A673 (cell line): ENCODE data around the gene CYP4B1. TPM values are rescaled to one million over a fixed set of nuclear protein-coding genes. Genes with fewer than 3 reads are reported as not detected.

Experiments used
- BruUV-seq: library from RNA; stranded (reverse); fragments of 400-500 nt; replicated peaks from 2 replicates; lab custom pipeline; 2021; lab: Mats Ljungman, UMichigan
- CTCF ChIA-PET: fragments of 300-600 bp; sonication (Branson Sonifier 250); formaldehyde crosslinking; loops from one replicate; lab custom pipeline; 2022; ENCODE audit warnings: antibody characterized with exemption; lab: Charles Lee
- POLR2A ChIA-PET: fragments of 300-600 bp; sonication (Branson Sonifier 250); formaldehyde crosslinking; loops from one replicate; lab custom pipeline; 2022; ENCODE audit warnings: antibody characterized with exemption; ENCODE audit not compliant: low non-redundant PET; lab: Charles Lee
- DNase-seq: peaks from one replicate; pipeline ENCODE4 v3.0.0-alpha.2; 2015; ENCODE audit warnings: low spot score
- H3K27ac ChIP-seq: fragments of 200-600 bp; sonication (generic); 2 replicates; pipeline ENCODE4 v1.5.1; 2016; ENCODE audit warnings: mixed run types, low read depth, mild to moderate bottlenecking, mixed read lengths, antibody characterized with exemption, low read length; ENCODE audit not compliant: poor library complexity, severe bottlenecking
- H3K27me3 ChIP-seq: fragments of 200-600 bp; sonication (generic); replicated peaks from 2 replicates; pipeline ENCODE4 v1.6.1; 2017; ENCODE audit warnings: mixed run types, low read depth, mild to moderate bottlenecking, mixed read lengths, antibody characterized with exemption, low read length; ENCODE audit not compliant: insufficient read depth, poor library complexity
- H3K36me3 ChIP-seq: fragments of 200-600 bp; sonication (generic); 2 replicates; pipeline ENCODE4 v1.6.1; 2016; ENCODE audit warnings: mixed run types, mild to moderate bottlenecking, mixed read lengths, antibody characterized with exemption, low read length; ENCODE audit not compliant: insufficient read depth, poor library complexity, severe bottlenecking
- H3K4me1 ChIP-seq: fragments of 200-600 bp; sonication (generic); 2 replicates; pipeline ENCODE4 v1.6.1; 2017; ENCODE audit warnings: mixed run types, mild to moderate bottlenecking, mixed read lengths, antibody characterized with exemption, low read length; ENCODE audit not compliant: insufficient read depth, poor library complexity, severe bottlenecking
- H3K4me3 ChIP-seq: fragments of 200-600 bp; sonication (generic); 2 replicates; pipeline ENCODE4 v1.5.1; 2016; ENCODE audit warnings: low read depth, mixed run types, mild to moderate bottlenecking, mixed read lengths, low read length; ENCODE audit not compliant: poor library complexity, severe bottlenecking
- H3K9me3 ChIP-seq: fragments of 200-600 bp; sonication (generic); 2 replicates; pipeline ENCODE4 v1.6.1; 2016; ENCODE audit warnings: mixed run types, low read depth, mild to moderate bottlenecking, mixed read lengths, antibody characterized with exemption, low read length; ENCODE audit not compliant: poor library complexity, severe bottlenecking
- CTCF ChIP-seq: fragments of 300-800, 200-600 bp; sonication (generic); conservative IDR thresholded peaks from 2 replicates; pipeline ENCODE4 v1.5.1; 2017; ENCODE audit warnings: low read depth, mild to moderate bottlenecking, antibody characterized with exemption, low read length, moderate library complexity, mixed read lengths
- EZH2 ChIP-seq: fragments of 200-600 bp; sonication (generic); IDR thresholded peaks from 2 replicates; pipeline ENCODE4 v1.6.1; 2017; ENCODE audit warnings: borderline replicate concordance, low read depth, mild to moderate bottlenecking, mixed read lengths, antibody characterized with exemption, low read length; ENCODE audit not compliant: poor library complexity, severe bottlenecking
- intact Hi-C: fragments of 100-400 bp; cut with micrococcal nuclease; formaldehyde crosslinking; loops from one replicate; pipeline ENCODE4 v1.10.0; 2022; ENCODE audit not compliant: unreplicated experiment
- total RNA-seq: library from RNA; stranded (reverse); gene quantifications from 2 replicates; pipeline ENCODE4 v1.2.3, GENCODE V29; 2021

CYP4B1 gene
- total RNA-seq, 1 experiment from 2014 or later: not detected

GRCh38 chr1:46769028-46769740 is 29.7 kb upstream of the CYP4B1 start:
- intact Hi-C loops: no loop called here
- H3K4me1 ChIP-seq: no peaks in the 10 kb centered on the region
- DNase-seq: no peak
- no peak for TF ChIP-seq CTCF
- TF ChIP-seq EZH2: no peak
- POLR2A ChIA-PET: no interaction called here
- H3K4me3 ChIP-seq: no peak overlapping the region
- no TSS peak for BruUV-seq
- H3K36me3 ChIP-seq: no peaks in the 10 kb centered on the region
- no peak overlapping the region for H3K27ac ChIP-seq
- H3K9me3 ChIP-seq: peaks cover 7% of the 10 kb centered on the region
- H3K27me3 ChIP-seq: peaks cover 25% of the 10 kb centered on the region
- CTCF ChIA-PET: no interaction called here

GRCh38 chr1:46770541-46770940 is 28.3 kb upstream of the CYP4B1 start:
- no peak for DNase-seq
- H3K4me3 ChIP-seq: no peak overlapping the region
- H3K27ac ChIP-seq: no peak overlapping the region
- intact Hi-C loops: no loop called here
- H3K36me3 ChIP-seq: no peaks in the 10 kb centered on the region
- H3K9me3 ChIP-seq: peaks cover 7% of the 10 kb centered on the region
- ChIA-PET POLR2A (no interaction called here), CTCF (no interaction called here)
- peaks cover 16% of the 10 kb centered on the region for H3K27me3 ChIP-seq
- H3K4me1 ChIP-seq: no peaks in the 10 kb centered on the region
- TF ChIP-seq CTCF (no peak), EZH2 (no peak)
- BruUV-seq: no TSS peak

GRCh38 chr1:46772571-46772970 is 26.3 kb upstream of the CYP4B1 start:
- no peak for TF ChIP-seq CTCF
- TF ChIP-seq EZH2: no peak
- no peaks in the 10 kb centered on the region for H3K36me3 ChIP-seq
- no peaks in the 10 kb centered on the region for H3K4me1 ChIP-seq
- intact Hi-C loops: no loop called here
- ChIA-PET POLR2A (no interaction called here), CTCF (no interaction called here)
- no peaks in the 10 kb centered on the region for H3K27me3 ChIP-seq
- peaks cover 7% of the 10 kb centered on the region for H3K9me3 ChIP-seq
- no TSS peak for BruUV-seq
- H3K27ac ChIP-seq: no peak overlapping the region
- no peak for DNase-seq
- no peak overlapping the region for H3K4me3 ChIP-seq
